HL-60/S4 treated with phorbol 12-myristate 13-acetate at 8.2 ng/mL for 4 days and 3 days (cell line): Measurements from ENCODE around the gene GSTM1.
"Not testable (repeated sequence)": the region's sequence is repeated elsewhere in the genome, so short reads cannot be mapped to it uniquely, and the experiment has no call there.

Experiments
- in situ Hi-C: fragments of 300-500 bp; cut with MboI; formaldehyde crosslinking; loops from 2 replicates; pipeline ENCODE4 v1.15.0; 2022; ENCODE audit warnings: low sequenced_read_pairs

GSTM1 gene

DNA sequence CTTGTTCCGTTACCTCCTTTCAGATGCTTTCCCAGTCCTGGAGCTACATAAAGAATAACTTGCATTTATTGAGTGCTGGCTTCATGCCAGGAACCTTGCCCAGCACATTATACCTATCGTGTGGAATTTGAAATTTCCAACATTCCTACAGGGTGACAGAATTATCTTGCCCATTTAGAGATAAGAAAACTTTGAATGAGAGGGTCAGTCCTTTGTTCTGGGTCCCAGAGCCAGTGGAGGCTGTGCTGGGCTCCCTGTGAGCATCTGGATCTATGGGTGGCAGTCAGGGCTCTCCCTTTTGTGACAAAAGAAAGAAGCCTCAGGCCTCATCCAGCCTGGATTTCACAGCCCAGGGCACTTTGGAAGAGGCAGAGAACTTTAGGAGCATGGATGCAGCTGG, 28.5 kb upstream of the GSTM1 start:
- in situ Hi-C loops: loop anchor here (25.0 kb wide), 1 partner anchor 328 kb away; the partner anchor contains the start of gene AHCYL1

DNA sequence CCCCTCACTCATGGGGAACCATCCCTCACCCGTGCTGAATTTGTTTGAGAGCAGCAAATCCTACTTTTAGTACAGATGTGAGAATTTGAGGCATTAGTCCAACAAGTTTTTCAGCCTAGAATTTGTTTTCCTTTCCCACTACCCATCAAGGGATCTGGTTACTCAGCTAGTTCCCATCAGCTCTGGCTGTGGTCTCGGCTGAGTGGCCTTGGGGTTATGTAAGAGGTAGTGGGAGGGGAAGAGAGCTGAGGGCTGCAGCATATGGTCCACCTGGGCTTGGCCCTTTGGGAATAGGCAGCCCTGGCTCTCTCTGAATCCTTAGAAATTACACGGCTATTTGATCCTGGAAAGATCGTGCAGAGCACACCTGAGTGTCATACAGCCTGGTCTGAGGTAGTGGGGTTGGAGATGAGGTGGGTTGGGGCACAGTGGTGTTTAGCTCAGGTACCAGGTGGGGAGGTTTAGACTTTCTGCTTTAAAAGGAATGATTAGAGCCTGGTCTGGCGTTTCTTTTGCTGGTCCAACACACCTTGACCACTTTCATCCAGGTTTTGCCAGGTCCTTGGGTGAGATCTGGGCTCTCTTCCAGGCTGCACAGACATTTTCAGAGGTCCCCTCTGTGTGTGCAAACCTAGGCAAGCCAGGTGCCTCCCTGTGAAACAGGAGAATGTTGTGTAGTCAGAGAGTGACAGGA, 27.5 kb upstream of the GSTM1 start:
- in situ Hi-C loops: loop anchor here (25.0 kb wide), 1 partner anchor 327 kb away; the partner anchor contains the start of gene AHCYL1

DNA sequence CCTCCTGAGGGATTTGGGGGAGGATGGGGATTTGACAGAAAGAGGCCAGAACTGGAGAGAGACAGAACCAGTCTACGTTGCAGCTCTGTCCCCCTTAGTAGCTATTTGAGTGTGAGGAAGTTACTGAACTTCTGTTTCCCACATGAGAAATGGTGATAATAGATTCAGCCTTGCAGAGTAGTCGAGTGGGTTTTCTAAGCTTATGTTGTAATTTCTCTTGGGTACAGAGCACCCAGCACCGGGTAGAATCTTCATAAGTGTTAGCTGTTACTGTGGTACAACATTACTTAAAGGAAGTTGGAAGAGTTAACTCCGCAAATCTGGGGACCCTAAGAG, 27.0 kb upstream of the GSTM1 start:
- in situ Hi-C loops: loop anchor here (25.0 kb wide), 1 partner anchor 327 kb away; the partner anchor contains the start of gene AHCYL1

DNA sequence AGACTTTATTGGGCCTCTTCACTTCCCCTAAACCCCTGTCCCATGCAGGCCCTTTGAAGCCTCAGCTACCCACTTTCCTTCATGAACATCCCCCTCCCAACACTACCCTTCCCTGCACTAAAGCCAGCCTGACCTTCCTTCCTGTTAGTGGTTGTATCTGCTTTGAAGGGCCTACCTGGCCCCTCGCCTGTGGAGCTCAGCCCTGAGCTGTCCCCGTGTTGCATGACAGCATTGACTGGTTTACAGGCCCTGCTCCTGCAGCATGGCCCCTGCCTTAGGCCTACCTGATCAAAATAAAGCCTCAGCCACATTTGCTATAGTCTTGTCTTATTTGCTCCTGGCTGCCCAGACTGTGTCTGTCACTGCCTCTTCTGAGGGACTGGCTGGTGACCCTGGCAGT, 26.2 kb upstream of the GSTM1 start:
- in situ Hi-C loops: loop anchor here (25.0 kb wide), 1 partner anchor 326 kb away; the partner anchor contains the start of gene AHCYL1

DNA sequence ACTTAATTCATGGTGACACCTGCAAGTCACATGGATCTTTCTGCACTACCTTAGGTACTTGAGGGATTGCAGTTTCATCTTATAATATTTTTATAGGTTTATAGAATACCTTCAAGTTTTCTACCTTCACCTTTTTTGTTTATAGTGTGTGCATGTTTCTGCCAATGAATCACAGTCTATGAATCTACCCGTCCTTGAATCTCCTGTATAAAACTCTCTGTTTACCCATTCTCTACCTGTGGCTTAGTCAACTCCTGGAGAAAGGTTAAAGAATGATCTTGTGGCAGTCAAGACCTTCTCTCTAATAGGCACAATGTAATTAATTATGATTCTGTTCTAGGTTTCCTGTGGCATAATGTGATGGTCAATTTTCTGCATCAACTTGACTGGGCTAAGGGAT, 22.9 kb upstream of the GSTM1 start:
- in situ Hi-C loops: loop anchor here (25.0 kb wide), 1 partner anchor 323 kb away; the partner anchor contains the start of gene AHCYL1

DNA sequence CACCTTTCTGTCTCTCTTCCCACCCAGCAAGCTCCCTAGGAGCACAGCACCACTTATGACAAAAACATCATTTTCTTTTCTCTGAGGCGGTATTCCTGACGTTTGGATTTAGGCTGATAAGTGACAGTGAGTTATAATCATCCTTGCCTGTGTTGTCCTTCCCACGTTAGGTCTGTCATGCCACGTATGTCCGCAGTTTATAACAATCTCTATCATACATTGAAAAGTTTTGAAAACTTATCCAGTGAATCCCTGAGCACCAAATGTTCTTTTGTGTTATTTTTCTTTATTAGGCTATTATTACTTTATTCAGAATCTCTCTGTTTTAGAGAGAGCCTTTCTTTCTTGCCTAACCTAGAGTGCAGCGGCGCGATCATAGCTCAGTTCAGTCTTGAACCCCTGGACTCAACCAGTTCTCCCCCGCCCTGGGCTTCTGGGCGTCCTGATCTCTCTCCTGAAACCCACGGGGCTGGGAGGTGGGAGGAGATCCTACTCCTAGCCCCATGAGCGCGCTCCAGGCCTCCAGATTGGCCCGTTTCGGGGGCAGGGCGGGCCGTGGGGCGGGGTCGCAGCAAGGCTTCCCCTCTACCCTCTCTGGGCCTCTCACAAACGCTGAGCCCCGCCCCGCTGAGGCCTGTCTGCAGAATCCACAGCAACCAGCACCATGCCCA, 20.0 kb upstream of the GSTM1 start, which contains the start of gene GSTM2:
Gene GSTM2, plus strand, starts transcription at position 606 of the 671 bp plus-strand sequence. Its CDS starts 59 bp downstream, at position 665.
- in situ Hi-C loops: loop anchor here (25.0 kb wide), 1 partner anchor 320 kb away; the partner anchor contains the start of gene AHCYL1

DNA sequence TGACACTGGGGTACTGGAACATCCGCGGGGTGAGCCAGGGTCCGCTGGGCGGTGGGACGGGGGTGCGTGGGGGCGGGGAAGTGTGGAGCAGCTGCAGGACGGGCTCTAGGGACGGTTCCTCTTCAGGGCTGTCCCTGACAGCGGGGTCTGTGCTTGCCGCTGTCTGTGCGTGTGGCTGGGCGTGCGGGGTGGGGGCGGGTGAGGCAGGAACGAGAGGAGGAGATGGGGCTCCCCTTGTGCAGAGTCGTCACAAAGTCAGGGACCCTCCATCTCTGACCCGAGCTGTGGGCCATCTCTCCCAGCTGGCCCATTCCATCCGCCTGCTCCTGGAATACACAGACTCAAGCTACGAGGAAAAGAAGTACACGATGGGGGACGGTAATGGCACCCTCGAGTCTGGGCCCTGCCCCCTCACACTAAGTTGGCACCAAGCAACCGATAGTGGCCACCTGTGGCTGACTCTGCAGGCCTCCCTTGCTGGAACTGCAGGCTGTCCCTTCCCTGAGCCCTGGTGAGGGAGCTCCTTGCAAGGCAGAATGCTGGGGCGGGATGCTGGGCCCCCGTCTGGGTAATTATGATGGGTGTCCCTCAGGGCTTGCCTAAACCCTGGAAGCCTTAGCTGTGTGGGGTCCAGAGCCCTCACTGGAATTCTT, 19.4 kb upstream of the GSTM1 start:
- in situ Hi-C loops: loop anchor here (25.0 kb wide), 1 partner anchor 319 kb away; the partner anchor contains the start of gene AHCYL1

DNA sequence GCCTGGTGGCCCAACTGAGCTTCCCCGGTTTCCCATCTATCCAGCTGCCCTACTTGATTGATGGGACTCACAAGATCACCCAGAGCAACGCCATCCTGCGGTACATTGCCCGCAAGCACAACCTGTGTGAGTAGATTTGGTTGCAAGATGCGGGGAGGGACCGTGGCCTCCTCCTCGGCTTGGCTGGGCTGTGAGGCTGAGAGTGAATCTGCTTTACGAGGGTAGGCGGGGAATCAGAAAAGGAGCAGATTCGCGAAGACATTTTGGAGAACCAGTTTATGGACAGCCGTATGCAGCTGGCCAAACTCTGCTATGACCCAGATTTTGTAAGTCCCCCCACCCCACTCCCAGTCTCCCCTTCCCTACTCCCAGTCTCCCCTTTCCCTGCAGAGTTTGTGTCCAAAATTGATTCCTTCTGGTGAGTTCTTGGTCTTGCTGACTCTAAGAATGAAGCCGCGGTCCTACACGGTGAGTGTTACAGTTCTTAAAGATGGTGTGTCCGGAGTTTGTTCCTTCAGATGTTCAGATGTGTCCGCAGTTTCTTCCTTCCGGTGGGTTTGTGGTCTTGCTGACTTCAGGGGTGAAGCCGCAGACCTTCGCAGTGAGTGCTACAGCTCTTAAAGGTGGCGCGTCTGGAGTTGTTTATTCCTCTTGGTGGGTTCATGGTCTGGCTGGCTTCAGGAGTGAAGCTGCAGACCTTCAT, 18.2 kb upstream of the GSTM1 start:
- in situ Hi-C loops: loop anchor here (25.0 kb wide), 1 partner anchor 318 kb away; the partner anchor contains the start of gene AHCYL1

DNA sequence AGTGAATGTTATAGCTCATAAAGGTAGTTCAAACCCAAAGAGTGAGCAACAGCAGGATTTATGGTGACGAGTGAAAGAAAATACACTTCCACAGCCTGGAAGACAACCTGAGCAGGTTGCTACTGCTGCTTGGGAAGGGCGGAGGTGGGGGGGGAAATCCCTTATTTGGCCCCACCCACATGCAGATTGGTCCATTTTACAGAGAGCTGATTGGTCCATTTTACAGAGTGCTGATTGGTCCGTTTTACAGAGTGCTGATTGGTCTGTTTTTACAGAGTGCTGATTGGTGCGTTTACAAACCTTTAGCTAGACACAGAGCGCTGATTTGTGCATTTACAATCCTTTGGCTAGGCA, 17.7 kb upstream of the GSTM1 start:
- in situ Hi-C loops: loop anchor here (25.0 kb wide), 1 partner anchor 317 kb away; the partner anchor contains the start of gene AHCYL1

DNA sequence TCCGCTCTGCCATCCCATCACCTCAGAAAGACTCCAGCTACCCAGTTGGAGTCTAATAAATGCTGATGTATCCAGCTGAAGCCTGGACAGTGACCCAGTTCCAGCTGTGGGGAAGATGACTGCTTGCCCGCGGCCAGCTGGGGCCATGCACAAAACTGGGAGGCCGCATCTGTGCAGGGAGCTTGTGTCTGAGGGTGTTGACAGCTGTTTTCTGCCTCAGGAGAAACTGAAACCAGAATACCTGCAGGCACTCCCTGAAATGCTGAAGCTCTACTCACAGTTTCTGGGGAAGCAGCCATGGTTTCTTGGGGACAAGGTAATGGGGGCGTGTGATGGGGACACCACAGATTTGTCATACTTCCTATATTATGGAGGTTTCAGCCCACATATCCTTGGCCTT, 16.6 kb upstream of the GSTM1 start:
- in situ Hi-C loops: loop anchor here (25.0 kb wide), 1 partner anchor 316 kb away; the partner anchor contains the start of gene AHCYL1

DNA sequence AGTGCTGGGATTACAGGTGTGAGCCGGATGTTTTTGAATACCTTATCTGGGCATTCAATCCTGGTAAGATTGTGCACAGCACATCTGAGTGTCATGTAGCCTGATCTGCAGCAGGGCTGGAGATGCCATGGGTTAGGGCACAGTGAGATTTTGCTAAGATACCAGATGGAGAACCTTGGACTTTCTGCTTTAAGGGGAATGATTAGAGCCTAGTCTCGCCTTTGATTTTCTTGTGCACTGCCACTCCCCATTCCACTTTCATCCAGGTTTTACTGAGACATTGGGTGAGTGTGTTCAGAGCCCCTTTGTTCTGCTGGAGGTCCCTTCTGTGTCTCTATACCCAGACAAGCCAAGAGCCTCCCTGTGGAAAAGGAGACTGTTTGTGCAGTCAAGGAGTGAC, 13.8 kb upstream of the GSTM1 start:
- in situ Hi-C loops: loop anchor here (25.0 kb wide), 1 partner anchor 313 kb away; the partner anchor contains the start of gene AHCYL1

DNA sequence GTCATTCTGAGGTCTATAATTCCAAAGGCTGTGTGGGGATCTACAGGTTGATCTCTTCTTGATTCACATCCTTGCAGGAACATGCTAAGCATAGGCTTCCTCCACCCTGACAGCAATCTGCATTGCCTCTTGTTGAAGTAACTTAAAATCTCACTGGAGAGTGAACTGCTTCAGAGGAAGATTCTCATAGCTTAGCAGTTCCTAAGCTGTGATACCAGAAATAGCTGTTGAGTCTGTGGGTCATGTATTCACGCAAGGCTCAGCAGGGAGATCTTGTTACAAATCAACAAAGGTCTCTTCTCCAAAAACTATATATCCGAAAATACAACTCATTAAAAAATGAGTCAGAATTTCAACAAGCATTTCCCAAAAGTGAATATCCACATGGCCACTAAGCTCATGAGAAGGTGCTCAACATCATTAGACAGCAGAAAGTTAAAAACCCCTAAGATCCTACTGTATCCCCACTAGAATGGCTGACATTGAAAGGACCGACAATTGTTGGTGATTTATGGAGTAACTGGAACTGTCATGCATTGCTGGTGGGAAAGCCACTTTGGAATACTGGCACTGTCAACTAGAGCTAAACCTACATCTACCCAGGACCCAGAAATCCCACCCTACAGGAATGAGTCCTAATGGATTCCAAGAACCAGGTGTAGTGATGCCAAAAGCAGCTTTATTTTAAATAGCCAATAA, 10.8 kb upstream of the GSTM1 start:
- in situ Hi-C loops: not testable (repeated sequence)

DNA sequence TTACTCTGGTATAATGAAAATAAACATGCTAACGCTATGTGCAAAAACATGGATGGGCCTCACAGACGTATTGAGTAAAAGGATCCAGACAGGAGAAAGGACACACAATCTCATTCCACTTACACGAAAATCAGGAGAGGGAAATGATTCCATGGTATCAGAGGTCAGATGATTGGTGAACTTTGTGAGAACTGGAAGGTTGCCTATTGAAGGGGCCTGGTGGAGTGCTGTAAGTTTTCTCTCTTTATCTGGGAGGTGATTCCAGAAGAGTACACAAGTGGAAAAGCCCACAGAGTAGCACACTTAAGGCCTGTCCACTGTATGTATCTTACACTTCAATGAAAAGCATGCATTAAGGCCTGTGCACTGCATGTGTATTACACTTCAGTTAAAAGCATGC, 10.2 kb upstream of the GSTM1 start:
- in situ Hi-C loops: no loop called here

DNA sequence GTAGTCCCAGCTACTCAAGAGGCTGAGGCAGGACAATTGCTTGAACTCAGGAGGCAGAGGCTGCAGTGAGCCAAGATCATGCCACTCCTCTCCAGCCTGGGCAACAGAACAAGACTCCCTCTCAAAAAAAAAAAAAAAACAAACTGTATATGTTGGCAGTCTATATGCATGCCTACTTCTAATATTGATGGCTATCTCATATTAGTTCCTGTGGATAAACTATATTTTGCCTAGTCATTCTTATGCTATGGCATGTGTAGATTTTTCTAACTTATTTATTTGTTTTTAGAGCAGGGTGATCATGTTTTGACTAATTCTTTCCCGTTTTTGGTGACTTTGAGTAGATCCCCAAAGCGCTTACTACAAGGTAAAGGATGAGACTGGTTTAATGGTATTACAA, 9.0 kb upstream of the GSTM1 start:
- in situ Hi-C loops: not testable (repeated sequence)

DNA sequence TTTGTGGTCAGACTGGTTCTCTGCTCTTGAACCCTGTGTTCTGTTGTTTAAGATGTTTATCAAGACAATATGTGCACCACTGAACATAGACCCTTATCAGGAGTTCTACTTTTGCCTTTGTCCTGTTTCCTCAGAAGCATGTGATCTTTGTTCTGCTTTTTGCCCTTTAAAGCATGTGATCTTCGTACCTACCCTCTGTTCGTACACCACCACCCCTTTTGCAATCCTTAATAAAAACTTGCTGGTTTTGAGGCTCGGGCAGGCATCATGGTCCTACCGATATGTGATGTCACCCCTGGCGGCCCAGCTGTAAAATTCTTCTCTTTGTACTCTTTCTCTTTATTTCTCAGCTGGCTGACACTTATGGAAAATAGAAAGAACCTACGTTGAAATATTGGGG, 2.8 kb upstream of the GSTM1 start:
- in situ Hi-C loops: not testable (repeated sequence)

DNA sequence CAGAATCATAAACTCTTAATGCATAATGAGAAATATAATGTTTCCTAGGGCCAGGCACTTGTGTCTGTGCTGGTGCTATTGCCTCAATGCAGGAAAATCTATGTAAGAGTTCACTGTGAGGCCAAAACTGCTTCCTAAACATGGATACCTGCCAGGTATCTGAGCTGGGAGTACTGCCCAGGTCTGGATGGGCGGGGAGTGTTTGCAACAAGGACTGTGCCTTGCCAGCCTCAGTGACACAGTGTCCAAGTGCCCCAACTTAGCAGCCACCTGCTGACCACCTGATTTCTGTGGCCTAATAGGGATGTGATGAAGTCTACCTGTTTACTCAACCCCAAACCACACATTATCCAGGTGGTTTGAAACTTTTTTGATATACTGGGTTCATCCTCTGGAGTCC, 2.2 kb upstream of the GSTM1 start:
- in situ Hi-C loops: not testable (repeated sequence)

DNA sequence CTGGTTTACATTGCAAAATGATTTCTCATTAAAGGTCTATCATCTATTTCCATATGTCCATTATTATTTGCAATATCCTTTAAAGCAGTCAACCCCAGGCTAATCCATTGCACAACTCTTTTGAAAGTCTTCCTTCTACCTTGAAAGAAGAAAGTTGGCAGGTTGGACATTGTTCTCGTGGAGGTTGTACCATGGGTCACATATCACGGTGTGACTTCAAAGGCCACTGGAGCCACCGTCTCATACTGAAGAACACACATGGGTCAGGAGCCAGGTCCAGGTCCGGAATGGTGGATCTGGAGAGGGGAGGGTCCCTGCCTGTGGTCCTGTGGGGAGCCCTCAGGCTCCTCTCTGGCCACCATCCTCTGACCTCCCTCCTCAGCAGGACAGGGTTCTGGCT, 1.7 kb upstream of the GSTM1 start:
- in situ Hi-C loops: not testable (repeated sequence)

DNA sequence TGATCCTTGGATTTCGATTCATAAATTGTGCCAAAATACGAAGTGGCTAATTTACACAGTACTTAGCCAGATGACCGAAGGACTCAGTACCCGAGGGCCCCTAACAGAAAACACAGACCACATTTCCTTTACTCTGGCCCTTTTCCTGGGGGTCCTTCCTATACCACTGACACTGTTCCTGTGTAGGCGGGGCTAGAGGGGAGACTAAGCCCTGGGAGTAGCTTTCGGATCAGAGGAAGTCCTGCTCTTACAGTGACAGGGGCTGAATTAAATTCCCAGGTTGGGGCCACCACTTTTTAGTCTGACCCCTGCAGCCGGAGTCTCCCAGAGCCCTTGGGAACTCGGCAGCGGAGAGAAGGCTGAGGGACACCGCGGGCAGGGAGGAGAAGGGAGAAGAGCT, 508 bp upstream of the GSTM1 start:
- in situ Hi-C loops: not testable (repeated sequence)

DNA sequence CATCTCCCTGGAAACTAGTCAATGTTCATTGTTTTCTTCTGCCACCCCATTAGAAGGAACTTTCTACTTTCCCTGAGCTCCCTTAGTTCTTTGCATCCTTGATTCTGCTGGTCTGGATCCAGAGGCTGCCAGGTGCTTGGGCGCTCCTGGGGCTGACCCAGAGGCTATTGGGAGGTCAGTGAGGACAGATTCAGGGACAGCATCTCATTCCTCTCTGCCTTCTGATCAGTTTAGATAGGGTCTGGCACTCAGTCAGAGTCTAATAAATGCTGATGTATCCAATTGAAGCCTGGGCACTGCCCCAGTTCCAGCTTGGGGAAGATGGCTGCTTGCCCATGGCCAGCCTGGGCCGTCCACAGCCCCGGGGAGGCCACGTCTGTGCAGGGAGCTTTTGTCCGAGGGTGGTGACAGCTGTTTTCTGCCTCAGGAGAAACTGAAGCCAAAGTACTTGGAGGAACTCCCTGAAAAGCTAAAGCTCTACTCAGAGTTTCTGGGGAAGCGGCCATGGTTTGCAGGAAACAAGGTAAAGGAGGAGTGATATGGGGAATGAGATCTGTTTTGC, 2.3 kb downstream of the GSTM1 start:
- in situ Hi-C loops: no loop called here

DNA sequence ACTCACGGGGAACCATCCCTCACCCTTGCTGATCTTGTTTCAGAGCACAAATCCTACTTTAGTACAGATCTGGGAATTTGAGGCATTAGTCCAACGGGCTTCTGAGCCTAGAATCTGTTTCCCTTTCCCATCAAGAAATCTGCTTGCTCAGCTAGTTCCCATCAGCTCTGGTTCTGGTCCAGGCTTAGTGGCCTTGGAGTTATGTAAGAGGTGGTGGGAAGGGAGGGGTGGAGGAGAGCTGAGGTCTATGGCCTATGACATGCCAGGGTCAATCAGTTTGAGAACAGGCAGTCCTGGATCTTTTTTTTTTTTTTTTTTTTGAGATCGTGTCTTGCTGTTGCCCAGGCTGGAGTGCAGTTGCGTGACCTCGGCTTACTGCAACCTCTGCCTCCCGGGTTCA, 4.1 kb downstream of the GSTM1 start:
- in situ Hi-C loops: no loop called here
